Heart left ventricle (tissue), 13 donors: ENCODE results near the gene PDE7B.

Experiments
- CTCF ChIP-seq, 12 donors: fragments of 200-600 bp; sonication (generic) in 4 of 12; IDR thresholded peaks; one replicate each; pipeline versions ENCODE4 v1.5.0 to v1.8.0; 2018 to 2022; ENCODE audit warnings: antibody characterized with exemption in 12 of 12, mild to moderate bottlenecking in 5 of 12
- POLR2A ChIP-seq, 2 donors: fragments of 450-650 bp; IDR thresholded peaks; one replicate each; pipeline ENCODE4 v1.6.1; 2017; ENCODE audit warnings: antibody characterized with exemption in 2 of 2, mild to moderate bottlenecking in 2 of 2, moderate library complexity in 2 of 2
- donor health status: ischemic (EF 13 %, LVEDD 7.1; RV severe dilation, severe dysfunction).
- donor health status: DM: no; HTN: yes; CAD: no.
- donor health status: DM: no; HTN: no; CAD: no.
- donor health status: ischemic (EF 25% LVEDD 6.9; RV normal size, moderate dysfunction).
- donor health status: ischemic (EF 25% LVEDD 5.7; RV mildly dilated, moderate dysfunction).
- donor health status: ischemic (EF 35%, LVEDD 5.7; RV mildly dilated, moderate dysfunction).
- donor health status: nonischemic (EF 11% LVEDD 7.7; RV severe dilation, severe dysfunction).
- donor health status: DM: yes; HTN: yes; CAD: no.
- donor health status: PGD.
- donor health status: ischemic (EF 29% LVEDD 5.4; RV normal size, mild dysfunction).
- donor health status: nonischemic (EF 23%, LVEDD 6.1; RV moderate dilation, normal function).

GRCh38 chr6:135811170-135811569 lies 40.3 kb upstream of the PDE7B start:
- TF ChIP-seq CTCF (IDR thresholded peaks at IDR 0.05) = no peak
- TF ChIP-seq POLR2A (IDR thresholded peaks at IDR 0.05) = no peak
